ENCODE results near the gene SLC30A2. TPM values are rescaled to one million over a fixed set of nuclear protein-coding genes. Genes with fewer than 3 reads are reported as not detected.

Gene SLC30A2
- total and polyA plus RNA-seq, 4 donors, result under 0.01 to 0.12 (median 0.05) TPM; not detected in 1

- TF ChIP-seq, protein P1, sequence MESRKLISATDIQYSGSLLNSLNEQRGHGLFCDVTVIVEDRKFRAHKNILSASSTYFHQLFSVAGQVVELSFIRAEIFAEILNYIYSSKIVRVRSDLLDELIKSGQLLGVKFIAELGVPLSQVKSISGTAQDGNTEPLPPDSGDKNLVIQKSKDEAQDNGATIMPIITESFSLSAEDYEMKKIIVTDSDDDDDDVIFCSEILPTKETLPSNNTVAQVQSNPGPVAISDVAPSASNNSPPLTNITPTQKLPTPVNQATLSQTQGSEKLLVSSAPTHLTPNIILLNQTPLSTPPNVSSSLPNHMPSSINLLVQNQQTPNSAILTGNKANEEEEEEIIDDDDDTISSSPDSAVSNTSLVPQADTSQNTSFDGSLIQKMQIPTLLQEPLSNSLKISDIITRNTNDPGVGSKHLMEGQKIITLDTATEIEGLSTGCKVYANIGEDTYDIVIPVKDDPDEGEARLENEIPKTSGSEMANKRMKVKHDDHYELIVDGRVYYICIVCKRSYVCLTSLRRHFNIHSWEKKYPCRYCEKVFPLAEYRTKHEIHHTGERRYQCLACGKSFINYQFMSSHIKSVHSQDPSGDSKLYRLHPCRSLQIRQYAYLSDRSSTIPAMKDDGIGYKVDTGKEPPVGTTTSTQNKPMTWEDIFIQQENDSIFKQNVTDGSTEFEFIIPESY (IDR thresholded peaks at IDR 0.05), result no peak
- TF ChIP-seq RAD21 (IDR thresholded peaks at IDR 0.05), result no peak
- no peak for TF ChIP-seq CTCF (IDR thresholded peaks at IDR 0.05; ENCODE audit: low read depth, low read length, missing input control)
- TF ChIP-seq HNF4G (IDR thresholded peaks at IDR 0.05), result no peak
- TF ChIP-seq RXRA (IDR thresholded peaks at IDR 0.05), result no peak
- TF ChIP-seq FOXA1 (IDR thresholded peaks at IDR 0.05), result no peak
- TF ChIP-seq ATF3 (IDR thresholded peaks at IDR 0.05), result no peak
- no peak for TF ChIP-seq SP1 (IDR thresholded peaks at IDR 0.05)
- TF ChIP-seq, protein P2, sequence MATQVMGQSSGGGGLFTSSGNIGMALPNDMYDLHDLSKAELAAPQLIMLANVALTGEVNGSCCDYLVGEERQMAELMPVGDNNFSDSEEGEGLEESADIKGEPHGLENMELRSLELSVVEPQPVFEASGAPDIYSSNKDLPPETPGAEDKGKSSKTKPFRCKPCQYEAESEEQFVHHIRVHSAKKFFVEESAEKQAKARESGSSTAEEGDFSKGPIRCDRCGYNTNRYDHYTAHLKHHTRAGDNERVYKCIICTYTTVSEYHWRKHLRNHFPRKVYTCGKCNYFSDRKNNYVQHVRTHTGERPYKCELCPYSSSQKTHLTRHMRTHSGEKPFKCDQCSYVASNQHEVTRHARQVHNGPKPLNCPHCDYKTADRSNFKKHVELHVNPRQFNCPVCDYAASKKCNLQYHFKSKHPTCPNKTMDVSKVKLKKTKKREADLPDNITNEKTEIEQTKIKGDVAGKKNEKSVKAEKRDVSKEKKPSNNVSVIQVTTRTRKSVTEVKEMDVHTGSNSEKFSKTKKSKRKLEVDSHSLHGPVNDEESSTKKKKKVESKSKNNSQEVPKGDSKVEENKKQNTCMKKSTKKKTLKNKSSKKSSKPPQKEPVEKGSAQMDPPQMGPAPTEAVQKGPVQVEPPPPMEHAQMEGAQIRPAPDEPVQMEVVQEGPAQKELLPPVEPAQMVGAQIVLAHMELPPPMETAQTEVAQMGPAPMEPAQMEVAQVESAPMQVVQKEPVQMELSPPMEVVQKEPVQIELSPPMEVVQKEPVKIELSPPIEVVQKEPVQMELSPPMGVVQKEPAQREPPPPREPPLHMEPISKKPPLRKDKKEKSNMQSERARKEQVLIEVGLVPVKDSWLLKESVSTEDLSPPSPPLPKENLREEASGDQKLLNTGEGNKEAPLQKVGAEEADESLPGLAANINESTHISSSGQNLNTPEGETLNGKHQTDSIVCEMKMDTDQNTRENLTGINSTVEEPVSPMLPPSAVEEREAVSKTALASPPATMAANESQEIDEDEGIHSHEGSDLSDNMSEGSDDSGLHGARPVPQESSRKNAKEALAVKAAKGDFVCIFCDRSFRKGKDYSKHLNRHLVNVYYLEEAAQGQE (IDR thresholded peaks at IDR 0.05), result no peak
- no peak for TF ChIP-seq YY1 (IDR thresholded peaks at IDR 0.05)
- 83% methylated on average over 4 of the region's 4 CpGs for WGBS
- H3K4me1 ChIP-seq (ENCODE audit: control insufficient read depth in 4 of 4, insufficient read depth in 4 of 4, low read length in 3 of 4), result peaks cover 1 to 11% (median 7%) of the 10 kb centered on the region in 4 donors
- H3K36me3 ChIP-seq (ENCODE audit: control insufficient read depth in 4 of 4, insufficient read depth in 3 of 4, low read depth in 1 of 4, low read length in 3 of 4), result no peaks in the 10 kb centered on the region
- H3K4me3 ChIP-seq (ENCODE audit: low read depth in 1 of 3, low read length in 3 of 3), result no peak overlapping the region
- no peak for DNase-seq (ENCODE audit: low spot score)
- no peaks in the 10 kb centered on the region for H3K9me3 ChIP-seq (ENCODE audit: control insufficient read depth in 4 of 4, low read length in 3 of 4)
- H3K27ac ChIP-seq (ENCODE audit: low read depth in 1 of 2, low read length in 2 of 2), result no peak overlapping the region
- H3K27me3 ChIP-seq (ENCODE audit: control insufficient read depth in 4 of 4, insufficient read depth in 4 of 4, low read length in 3 of 4), result no peaks in the 10 kb centered on the region
- H3K9ac ChIP-seq (ENCODE audit: low read depth in 1 of 2, low read length in 2 of 2), result no peak overlapping the region
These were observed 14.7 kb downstream of the SLC30A2 start for GRCh38 chr1:26031196-26031595.

GRCh38 chr1:26029864-26030481 lies 15.9 kb downstream of the SLC30A2 start:
- TF ChIP-seq HNF4G (IDR thresholded peaks at IDR 0.05), result no peak
- TF ChIP-seq, protein P3, sequence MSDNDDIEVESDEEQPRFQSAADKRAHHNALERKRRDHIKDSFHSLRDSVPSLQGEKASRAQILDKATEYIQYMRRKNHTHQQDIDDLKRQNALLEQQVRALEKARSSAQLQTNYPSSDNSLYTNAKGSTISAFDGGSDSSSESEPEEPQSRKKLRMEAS (IDR thresholded peaks at IDR 0.05), result no peak
- TF ChIP-seq CTCF (IDR thresholded peaks at IDR 0.05; ENCODE audit: low read depth, low read length, missing input control), result no peak
- no peak for TF ChIP-seq RXRA (IDR thresholded peaks at IDR 0.05)
- no peak for TF ChIP-seq RAD21 (IDR thresholded peaks at IDR 0.05)
- TF ChIP-seq JUND (IDR thresholded peaks at IDR 0.05), result no peak
- TF ChIP-seq, protein P2 (IDR thresholded peaks at IDR 0.05), result no peak
- TF ChIP-seq YY1 (IDR thresholded peaks at IDR 0.05), result no peak
- no peak overlapping the region for H3K4me3 ChIP-seq (ENCODE audit: low read depth in 1 of 3, low read length in 3 of 3)
- no peak for DNase-seq (ENCODE audit: low spot score)
- no peak overlapping the region for H3K9ac ChIP-seq (ENCODE audit: low read depth in 1 of 2, low read length in 2 of 2)
- peaks cover 0 to 3% (median 2%) of the 10 kb centered on the region in 4 donors for H3K4me1 ChIP-seq (ENCODE audit: control insufficient read depth in 4 of 4, insufficient read depth in 4 of 4, low read length in 3 of 4)
- H3K9me3 ChIP-seq (ENCODE audit: control insufficient read depth in 4 of 4, low read length in 3 of 4), result no peaks in the 10 kb centered on the region
- WGBS, result 81% methylated on average over 7 of the region's 7 CpGs
- H3K27ac ChIP-seq (ENCODE audit: low read depth in 1 of 2, low read length in 2 of 2), result no peak overlapping the region
- no peaks in the 10 kb centered on the region for H3K27me3 ChIP-seq (ENCODE audit: control insufficient read depth in 4 of 4, insufficient read depth in 4 of 4, low read length in 3 of 4)
- no peaks in the 10 kb centered on the region for H3K36me3 ChIP-seq (ENCODE audit: control insufficient read depth in 4 of 4, insufficient read depth in 3 of 4, low read depth in 1 of 4, low read length in 3 of 4)
